Motor neuron (in vitro differentiated cells): ENCODE results near the gene TRUB1. TPM values are rescaled to one million over a fixed set of nuclear protein-coding genes. Genes with fewer than 3 reads are reported as not detected.
"Not testable (repeated sequence)": the region's sequence is repeated elsewhere in the genome, so short reads cannot be mapped to it uniquely, and the experiment has no call there.

ENCODE experiments used
- ATAC-seq, 8 experiments: fragments of 200-7000 bp; cut with Tn5 transposase; replicated peaks in 6 of 8; 2 replicates each; pipeline ENCODE4 v1.8.0; 2021; ENCODE audit warnings: mild to moderate bottlenecking in 8 of 8, moderate library complexity in 8 of 8
- H3K27ac ChIP-seq, 2 donors: fragments of 250-450 bp; sonication (Bioruptor Pico); 2 replicates each; pipeline ENCODE4 v1.9.0; 2021; ENCODE audit warnings: antibody characterized with exemption in 2 of 2, mild to moderate bottlenecking in 2 of 2, moderate library complexity in 1 of 2
- H3K4me1 ChIP-seq, 2 donors: fragments of 250-450 bp; sonication (Bioruptor Pico); replicated peaks in 1 of 2; 2 replicates each; pipeline ENCODE4 v1.6.1; 2021; ENCODE audit warnings: antibody characterized with exemption in 2 of 2, mild to moderate bottlenecking in 2 of 2, moderate library complexity in 1 of 2
- H3K4me3 ChIP-seq, 5 donors: fragments of 250-450 bp; sonication (Bioruptor Pico); 2 replicates each; pipeline ENCODE4 v1.9.0; 2021; ENCODE audit warnings: antibody characterized with exemption in 5 of 5, mild to moderate bottlenecking in 5 of 5, moderate library complexity in 4 of 5
- WGBS, 10 experiments: fragments of 450-650 bp; shearing (Covaris generic); methylation state at CpG; one replicate each; pipeline ENCODE4 v1.0.0; 2022; 5-methylcytosine and 5-hydroxymethylcytosine counted together
- in situ Hi-C, 9 experiments: fragments of 400-800 bp; cut with MboI; loops; one replicate each; pipeline ENCODE4 v1.15.0; 2021; ENCODE audit warnings: low sequenced_read_pairs in 9 of 9, low pct_unique_long_range_greater_than_20kb in 2 of 9; ENCODE audit not compliant: unreplicated experiment in 9 of 9
- total RNA-seq, 8 experiments: library from RNA; unstranded; fragments of 300-600 nt; gene quantifications; 2 replicates each; pipeline versions ENCODE4 v1.2.3 to v1.2.4, GENCODE V29; 2022

TRUB1 gene
- total RNA-seq, 8 experiments from 2014 or later = 30.3 to 48.0 (median 33.0) TPM

DNA sequence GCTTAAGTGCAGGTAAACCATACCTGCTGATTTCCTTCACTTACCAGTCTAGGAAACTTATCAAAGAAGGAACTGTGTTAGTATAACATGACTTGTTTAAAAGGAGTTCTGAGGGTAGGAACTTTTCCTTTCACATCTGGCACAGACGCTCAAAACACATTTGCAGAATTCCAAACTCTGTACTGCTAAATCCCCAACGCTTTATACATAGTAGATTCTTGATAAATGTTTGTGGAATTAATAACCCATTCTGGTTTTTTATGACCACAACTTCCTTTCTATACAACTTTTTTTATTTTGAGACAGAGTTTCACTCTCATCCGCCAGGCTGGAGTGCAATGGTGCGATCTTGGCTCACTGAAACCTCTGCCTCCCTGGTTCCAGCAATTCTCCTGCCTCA, 7.7 kb upstream of the TRUB1 start:
- Histone ChIP-seq H3K4me1 (peaks cover 21 to 36% of the 10 kb centered on the region in 2 donors), H3K4me3 (no peak overlapping the region), H3K27ac (no peak overlapping the region)
- ATAC-seq = no peak
- WGBS, 10 experiments = 50 to 95% (median 87%) methylated on average over 1 to 4 of the region's 4 CpGs; no CpG with 5 or more reads in 1 of the 10 experiments
- in situ Hi-C loops = no loop called here

DNA sequence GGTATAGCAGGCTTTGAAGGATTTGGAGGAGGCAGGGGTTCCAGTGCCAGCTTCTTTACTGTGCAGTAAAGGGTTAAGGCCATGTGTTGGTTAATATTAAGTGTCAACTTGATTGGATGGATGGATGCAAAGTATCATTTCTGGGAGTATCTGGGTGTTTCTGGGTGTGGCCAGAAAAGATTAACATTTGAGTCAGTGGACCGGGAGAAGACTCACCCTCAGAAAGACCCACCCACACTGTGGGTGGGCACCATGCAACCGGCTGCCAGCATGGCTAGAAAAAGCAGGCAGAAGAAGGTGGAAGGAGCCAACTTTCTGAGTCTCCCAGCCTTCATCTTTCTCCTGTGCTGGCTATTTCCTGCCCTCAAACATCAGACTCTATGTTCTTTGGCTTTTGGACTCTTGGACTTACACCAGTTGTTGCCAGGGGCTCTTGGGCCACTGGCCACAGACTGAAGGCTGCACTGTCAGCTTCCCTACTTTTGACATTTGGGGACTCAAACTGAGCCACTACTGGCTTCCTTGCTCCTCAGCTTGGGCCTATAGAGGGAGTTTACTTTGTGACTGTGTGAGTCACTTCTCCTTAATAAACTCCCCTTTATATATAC, 6.8 kb upstream of the TRUB1 start:
- 0 to 80% (median 45%) methylated on average over 1 to 2 of the region's 2 CpGs; no CpG with 5 or more reads in 4 of the 10 experiments for WGBS, 10 experiments
- no peak overlapping the region for H3K27ac ChIP-seq
- peak in 3 of 8 experiments; percentile 52 to 79 (median 65) for ATAC-seq
- in situ Hi-C loops = no loop called here
- H3K4me3 ChIP-seq = no peak overlapping the region
- peaks cover 14 to 27% of the 10 kb centered on the region in 2 donors for H3K4me1 ChIP-seq

DNA sequence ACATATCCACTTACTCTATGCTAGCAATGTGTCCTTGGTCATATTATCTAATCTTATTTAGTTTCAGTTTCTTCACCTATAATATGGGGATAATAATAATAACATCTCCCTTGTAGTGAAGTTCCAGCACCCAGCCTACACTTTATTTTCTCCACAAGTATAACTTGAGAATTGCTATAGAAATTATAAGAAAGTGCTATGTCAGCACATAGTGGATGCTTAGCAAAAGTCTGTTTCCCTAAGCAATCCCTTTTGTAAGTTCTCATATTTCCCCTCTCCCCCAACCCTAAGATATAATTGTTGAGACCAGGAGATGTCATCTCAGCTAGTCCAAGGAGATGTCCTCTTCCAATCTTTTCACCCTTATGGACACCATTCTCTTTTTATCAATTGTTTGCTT, 5.8 kb upstream of the TRUB1 start:
- peaks cover 11 to 19% of the 10 kb centered on the region in 2 donors for H3K4me1 ChIP-seq
- in situ Hi-C loops = no loop called here
- no peak for ATAC-seq
- H3K27ac ChIP-seq = no peak overlapping the region
- H3K4me3 ChIP-seq = no peak overlapping the region

DNA sequence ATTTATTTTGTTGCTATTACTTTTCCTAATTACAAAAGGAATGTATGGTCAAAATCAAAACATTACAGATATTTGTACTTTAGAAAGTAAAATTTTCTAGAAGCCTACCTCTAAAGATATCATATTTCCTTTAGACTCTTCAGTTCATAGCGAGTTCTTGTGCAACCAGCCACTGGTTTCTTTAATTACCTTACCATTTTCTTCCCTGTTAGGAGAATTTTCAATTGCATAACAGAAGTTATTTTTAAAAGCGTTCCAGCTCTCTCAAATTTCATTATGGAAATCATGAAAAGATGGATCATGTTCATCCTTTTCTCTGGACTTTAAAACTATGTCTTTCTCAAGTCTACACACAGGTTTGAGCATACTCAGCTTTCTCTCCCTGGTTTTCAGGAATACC, 5.0 kb upstream of the TRUB1 start:
- ATAC-seq = no peak
- Histone ChIP-seq H3K27ac (no peak overlapping the region), H3K4me1 (peaks cover 4 to 11% of the 10 kb centered on the region in 2 donors), H3K4me3 (no peak overlapping the region)
- WGBS, 10 experiments = 3 to 100% (median 72%) methylated on average over 1 to 2 of the region's 2 CpGs; no CpG with 5 or more reads in 1 of the 10 experiments
- in situ Hi-C loops = no loop called here

DNA sequence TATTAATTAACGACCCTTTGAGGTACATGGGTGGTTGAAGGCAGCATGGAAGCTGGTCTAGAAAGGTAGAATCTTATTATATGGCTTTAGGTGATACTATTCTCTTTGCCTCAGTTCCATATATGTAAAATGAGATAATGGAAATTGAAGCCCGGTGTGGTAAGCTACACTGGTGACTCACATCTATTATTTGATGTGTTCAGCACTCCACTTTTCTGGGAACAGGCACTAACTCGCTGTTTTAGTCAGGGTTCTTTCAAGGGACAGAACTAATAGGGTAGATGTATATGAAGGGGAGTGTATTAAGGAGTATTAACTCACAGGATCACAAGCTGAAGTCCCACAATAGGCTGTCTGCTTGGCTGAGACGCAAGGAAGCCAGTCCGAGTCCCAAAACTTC, 4.4 kb upstream of the TRUB1 start:
- H3K27ac ChIP-seq = no peak overlapping the region
- in situ Hi-C loops = no loop called here

DNA sequence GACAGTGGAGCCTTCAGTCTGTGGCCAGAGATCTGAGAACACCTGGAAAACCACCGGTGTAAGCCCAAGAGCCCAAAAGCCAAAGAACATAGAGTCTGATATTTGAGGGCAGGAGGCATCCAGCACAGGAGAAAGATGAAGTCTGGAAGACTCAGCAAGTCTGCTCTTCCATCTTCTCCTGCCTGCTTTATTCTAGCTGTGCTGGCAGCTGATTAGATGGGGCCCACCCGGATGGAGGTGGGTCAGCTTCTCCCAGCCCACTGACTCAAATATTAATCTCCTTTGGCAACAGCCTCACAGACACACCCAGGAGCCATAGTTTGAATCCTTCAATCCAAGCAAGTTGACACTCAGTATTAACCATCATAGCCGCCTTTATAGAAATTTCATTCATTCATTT, 4.0 kb upstream of the TRUB1 start:
- H3K27ac ChIP-seq, in situ Hi-C loops: not testable (repeated sequence)

More for the DNA sequence above, 4.4 kb upstream of the TRUB1 start:
- Histone ChIP-seq H3K4me1 (peaks cover 0 to 5% of the 10 kb centered on the region in 2 donors), H3K4me3 (no peak overlapping the region)
- peak in 2 of 8 experiments; percentile 7 to 43 for ATAC-seq
- WGBS, 10 experiments = 0 to 100% (median 67%) methylated on average over 1 to 4 of the region's 5 CpGs; no CpG with 5 or more reads in 1 of the 10 experiments

DNA sequence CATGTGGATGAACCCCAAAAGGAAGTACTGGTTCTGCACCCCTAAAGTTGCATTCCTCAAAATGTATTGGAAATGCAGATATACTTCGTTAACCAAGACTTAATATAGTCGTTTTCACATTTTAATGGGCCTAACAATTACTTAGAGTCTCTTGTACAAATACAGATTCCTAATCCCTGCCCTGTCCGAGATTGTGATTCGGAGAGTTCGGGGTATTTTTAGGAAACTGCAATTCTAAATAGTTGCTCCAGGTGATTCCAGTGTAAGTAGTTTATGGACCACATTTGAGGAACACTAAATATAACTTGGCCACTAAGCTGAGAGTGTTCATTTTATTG, 830 bp downstream of the TRUB1 start:
- ATAC-seq = no peak
- in situ Hi-C loops = no loop called here
- Histone ChIP-seq H3K4me1 (peaks cover 0 to 15% of the 10 kb centered on the region in 2 donors), H3K4me3 (peak overlapping the region; percentile 77 to 96 (median 94)), H3K27ac (peak overlapping the region in 1 of 2 donors; percentile 90)
- 0 to 27% (median 11%) methylated on average over 3 to 5 of the region's 5 CpGs; no CpG with 5 or more reads in 2 of the 10 experiments for WGBS, 10 experiments

More for the DNA sequence above, 4.0 kb upstream of the TRUB1 start:
- not testable (repeated sequence) for H3K4me3 ChIP-seq, ATAC-seq, H3K4me1 ChIP-seq
- 20 to 100% (median 75%) methylated on average over 1 to 3 of the region's 3 CpGs; no CpG with 5 or more reads in 5 of the 10 experiments for WGBS, 10 experiments

GRCh38 chr10:114940735-114941134, 2.7 kb downstream of the TRUB1 start:
- no peak for ATAC-seq
- Histone ChIP-seq H3K4me3 (no peak overlapping the region), H3K27ac (no peak overlapping the region), H3K4me1 (peaks cover 0 to 15% of the 10 kb centered on the region in 2 donors)
- WGBS, 10 experiments = 17 to 100% (median 88%) methylated on average over 2 to 4 of the region's 4 CpGs
- in situ Hi-C loops = no loop called here

DNA sequence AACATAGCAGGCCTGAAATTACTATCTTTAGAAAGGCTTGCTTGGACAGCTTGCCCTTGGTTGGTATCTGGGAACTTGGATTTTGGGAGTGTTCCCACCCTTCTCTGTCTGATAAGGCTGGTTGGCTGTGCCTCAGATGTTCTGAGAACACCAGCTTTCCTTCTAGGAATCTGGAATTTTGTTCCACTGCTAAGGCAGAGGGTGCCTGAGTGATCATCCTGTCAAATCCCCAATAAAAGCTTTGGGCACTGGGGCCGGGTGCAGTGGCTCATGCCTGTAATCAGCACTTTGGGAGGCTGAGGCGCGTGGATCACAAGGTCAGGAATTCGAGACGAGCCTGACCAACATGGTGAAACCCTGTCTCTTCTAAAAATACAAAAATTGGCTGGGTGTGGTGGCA, 5.0 kb downstream of the TRUB1 start:
- H3K27ac ChIP-seq = no peak overlapping the region
- ATAC-seq = no peak
- in situ Hi-C loops = no loop called here
- WGBS, 10 experiments = 92 to 100% (median 100%) methylated on average over 1 to 5 of the region's 5 CpGs; no CpG with 5 or more reads in 4 of the 10 experiments
- H3K4me1 ChIP-seq = peaks cover 0 to 15% of the 10 kb centered on the region in 2 donors
- no peak overlapping the region for H3K4me3 ChIP-seq

- no peak for ATAC-seq
- Histone ChIP-seq H3K4me1 (no peaks in the 10 kb centered on the region), H3K4me3 (no peak overlapping the region), H3K27ac (no peak overlapping the region)
- in situ Hi-C loops = no loop called here
- 75 to 100% (median 97%) methylated on average over 1 to 4 of the region's 4 CpGs; no CpG with 5 or more reads in 1 of the 10 experiments for WGBS, 10 experiments
These were observed 15.1 kb downstream of the TRUB1 start for GRCh38 chr10:114953047-114953446.

GRCh38 chr10:114955984-114956383, 18.0 kb downstream of the TRUB1 start:
- no peak for ATAC-seq
- Histone ChIP-seq H3K4me1 (no peaks in the 10 kb centered on the region), H3K4me3 (no peak overlapping the region), H3K27ac (no peak overlapping the region)
- in situ Hi-C loops = no loop called here
- WGBS, 10 experiments = 68 to 100% (median 92%) methylated on average over 2 to 4 of the region's 4 CpGs; no CpG with 5 or more reads in 1 of the 10 experiments

DNA sequence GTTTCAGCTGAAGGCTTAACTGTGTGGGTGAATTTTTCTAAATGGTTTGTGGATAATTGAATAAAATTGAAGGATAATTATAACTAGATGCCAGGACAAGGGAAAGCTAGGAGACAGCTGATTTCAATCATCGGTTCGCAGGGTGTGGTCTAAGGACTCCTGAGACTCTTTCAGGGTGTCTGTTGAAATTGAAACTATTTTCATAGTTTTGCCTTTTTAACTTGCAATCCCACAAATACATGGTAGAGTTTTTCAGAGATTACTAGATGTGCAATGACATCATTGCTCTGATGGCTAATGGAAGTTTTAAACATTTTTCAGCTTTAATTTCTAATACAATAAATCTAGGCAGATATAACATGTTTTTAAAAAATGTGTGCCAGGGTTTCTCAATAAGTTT, 18.5 kb downstream of the TRUB1 start:
- no peak overlapping the region for H3K4me3 ChIP-seq
- H3K4me1 ChIP-seq = no peaks in the 10 kb centered on the region
- peak in 2 of 8 experiments; percentile 53 to 68 for ATAC-seq
- in situ Hi-C loops = no loop called here
- H3K27ac ChIP-seq = no peak overlapping the region
- WGBS, 10 experiments = 0 to 100% (median 31%) methylated on average over 2 of the region's 2 CpGs; no CpG with 5 or more reads in 5 of the 10 experiments

DNA sequence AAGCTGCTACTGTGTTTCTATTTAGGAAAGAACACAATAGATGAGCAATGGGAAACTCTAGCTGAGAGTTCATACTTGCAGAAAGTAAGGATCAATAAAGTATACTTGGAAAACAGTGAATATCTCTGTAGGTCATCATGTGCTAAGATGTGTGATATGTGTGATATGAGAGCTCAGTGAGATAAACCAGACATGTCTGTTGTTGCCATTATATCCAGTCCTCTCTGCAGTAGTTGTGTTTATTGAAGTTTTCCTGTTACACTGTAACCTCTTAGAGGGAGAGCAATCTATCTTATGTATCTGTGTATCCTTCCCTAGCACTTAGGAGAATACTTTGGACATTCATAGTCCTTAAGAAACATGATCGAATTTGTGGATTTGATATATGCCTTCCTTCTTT, 19.1 kb downstream of the TRUB1 start:
- in situ Hi-C loops = no loop called here
- no peaks in the 10 kb centered on the region for H3K4me1 ChIP-seq
- H3K4me3 ChIP-seq = no peak overlapping the region
- no peak overlapping the region for H3K27ac ChIP-seq
- ATAC-seq = no peak
- WGBS, 10 experiments = 60 to 100% (median 88%) methylated on average over 1 of the region's 1 CpG; no CpG with 5 or more reads in 2 of the 10 experiments

DNA sequence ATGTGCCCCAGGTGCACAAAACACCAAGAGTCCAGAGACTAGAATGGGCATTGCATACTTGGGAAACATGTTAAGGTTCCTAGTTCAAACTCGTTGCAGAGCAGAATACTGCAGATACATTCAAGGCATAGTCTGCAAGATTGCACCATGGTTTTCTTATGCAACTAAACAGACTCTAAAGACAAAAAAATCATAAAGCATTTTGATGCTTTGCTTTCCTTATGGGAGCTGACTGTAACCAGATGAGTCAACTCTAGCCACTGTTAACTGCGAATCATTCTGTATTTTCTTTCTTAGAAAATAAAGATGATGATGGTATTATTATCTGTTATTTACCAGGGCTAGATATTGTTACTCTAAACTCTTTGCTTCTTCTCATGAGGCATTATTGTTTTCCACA, 19.7 kb downstream of the TRUB1 start:
- H3K4me1 ChIP-seq = no peaks in the 10 kb centered on the region
- no peak for ATAC-seq
- in situ Hi-C loops = no loop called here
- H3K27ac ChIP-seq = no peak overlapping the region
- H3K4me3 ChIP-seq = no peak overlapping the region
- 60 to 100% (median 89%) methylated on average over 1 to 2 of the region's 2 CpGs; no CpG with 5 or more reads in 2 of the 10 experiments for WGBS, 10 experiments
